Nucleus accumbens (tissue), 56 donors: ENCODE results near the gene FUCA2.
"Not testable (repeated sequence)": the region's sequence is repeated elsewhere in the genome, so short reads cannot be mapped to it uniquely, and the experiment has no call there.

Experiments used
- DNase-seq, 56 donors: peaks; one replicate each; lab custom pipeline; 2025; lab: John Stamatoyannopoulos, UW

The FUCA2 gene

DNA sequence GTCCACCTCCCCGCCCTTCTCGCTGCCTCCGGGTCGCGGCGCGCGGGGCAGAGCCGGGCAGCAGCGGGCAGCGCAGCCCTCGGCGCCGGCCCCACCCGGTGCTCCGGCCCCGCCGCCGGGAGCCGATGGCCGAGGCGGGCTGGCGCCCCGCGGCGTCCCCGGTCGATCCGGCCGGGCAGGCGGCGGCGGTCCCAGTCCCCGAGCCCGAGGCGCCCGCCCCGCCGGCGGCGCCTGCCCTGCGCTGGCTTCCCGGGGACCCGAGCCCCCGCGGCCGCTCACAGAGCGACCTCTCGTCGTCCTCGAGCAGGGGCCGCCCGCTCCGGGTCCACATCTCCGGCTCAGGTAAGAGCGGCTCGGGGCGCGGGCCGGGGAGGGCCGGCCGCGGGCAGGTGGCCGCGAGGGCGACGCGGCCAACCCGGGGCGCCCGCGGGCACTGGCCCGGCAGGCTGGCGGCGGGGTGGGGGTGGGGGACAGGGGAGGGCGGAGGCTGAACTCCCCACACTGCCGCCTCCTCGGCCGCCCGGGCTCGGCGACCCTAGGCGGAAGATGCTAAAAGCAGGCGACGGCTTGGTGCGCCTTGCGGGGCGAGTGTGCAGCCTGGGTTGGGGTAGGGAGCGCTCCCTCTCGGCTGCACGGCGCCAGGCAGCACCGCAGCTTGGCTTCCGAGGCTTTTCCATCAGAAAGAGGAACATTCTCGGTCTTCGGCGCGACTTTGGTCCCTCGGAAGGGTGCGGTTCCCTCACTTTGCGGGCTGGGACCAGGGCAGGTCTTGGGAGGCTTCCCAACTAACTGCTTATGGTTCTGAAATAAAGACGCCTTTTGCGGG lies 25.6 kb upstream of the FUCA2 start:
- peak in 30 of 56 donors; percentile 6 to 57 (median 21) for DNase-seq

DNA sequence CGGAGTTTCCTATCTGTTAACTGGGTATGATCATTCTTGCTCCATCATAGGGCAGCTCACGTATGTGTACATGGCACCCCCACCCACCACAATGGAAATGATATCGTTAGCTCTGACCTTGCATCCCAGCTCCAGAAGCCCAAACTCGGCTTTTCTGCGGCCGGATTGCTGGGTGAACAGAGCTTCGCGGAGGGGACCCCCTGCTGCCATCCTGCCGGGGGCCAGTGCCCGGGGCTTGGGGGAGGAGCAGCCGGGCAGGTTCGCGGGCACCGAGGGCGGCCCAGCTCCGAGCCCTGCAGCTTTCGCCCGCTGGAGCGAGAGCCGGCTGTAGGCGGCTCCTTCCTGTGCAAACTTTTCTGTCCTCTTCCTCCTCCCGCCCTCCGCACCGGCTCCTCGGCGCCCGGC lies 24.9 kb upstream of the FUCA2 start:
- DNase-seq = peak in 4 of 56 donors; percentile 2 to 15 (median 6)

DNA sequence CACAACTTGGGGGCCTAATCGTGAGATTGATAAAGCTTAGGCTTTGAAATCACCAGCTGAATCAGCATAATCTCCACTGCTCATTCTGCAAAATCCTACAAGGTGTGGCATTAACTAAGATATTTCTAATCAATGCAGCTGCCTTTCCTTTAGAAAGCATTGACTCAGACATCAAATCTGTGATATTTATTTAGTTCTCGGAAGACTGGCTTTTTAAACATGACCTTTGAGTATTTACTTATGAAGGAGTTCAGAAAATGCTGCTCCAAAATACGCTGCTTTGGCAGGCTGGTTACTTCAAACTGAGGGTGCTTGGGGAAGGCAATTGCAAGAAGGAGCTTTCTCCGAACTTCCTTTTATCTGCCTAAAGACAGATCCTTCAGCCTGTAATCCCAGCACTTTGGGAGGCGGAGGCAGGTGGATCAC lies 23.7 kb upstream of the FUCA2 start:
- DNase-seq = no peak

DNA sequence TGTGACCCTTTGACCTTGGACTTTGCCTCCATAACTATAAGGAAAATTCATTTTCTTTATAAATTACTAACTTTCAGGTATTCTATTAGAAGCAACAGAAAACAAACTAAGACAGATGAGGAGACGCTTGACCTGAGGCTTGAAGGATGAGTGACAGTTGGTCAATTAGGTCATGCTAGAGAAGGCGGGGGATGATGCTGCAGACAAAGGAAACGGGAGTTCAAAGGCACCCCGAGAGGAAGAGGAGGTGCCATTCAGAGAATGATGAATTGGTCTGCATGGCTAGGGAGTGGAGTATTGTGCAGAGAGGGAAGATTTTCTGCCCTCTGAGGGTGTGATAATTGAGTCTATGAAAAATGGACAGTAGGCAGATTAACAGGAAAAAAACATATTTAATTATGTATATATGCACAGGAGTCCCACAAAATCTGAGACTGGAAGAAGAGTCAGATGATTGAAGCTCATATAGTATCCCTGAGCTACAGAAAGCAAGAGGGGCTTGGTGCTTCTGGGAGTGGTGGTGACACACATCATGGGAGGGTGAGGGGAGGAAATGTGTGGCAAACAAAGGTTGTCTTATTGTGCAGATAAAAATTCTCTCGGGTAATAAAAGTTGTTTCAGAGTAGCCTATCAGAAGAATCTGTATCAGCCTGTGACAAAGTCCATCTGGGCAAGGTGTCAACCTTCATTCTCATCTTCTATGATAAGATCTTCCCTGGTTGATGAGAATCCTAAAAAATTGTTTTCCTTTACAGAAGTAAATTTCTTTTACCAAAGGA lies 20.4 kb upstream of the FUCA2 start:
- no peak for DNase-seq

DNA sequence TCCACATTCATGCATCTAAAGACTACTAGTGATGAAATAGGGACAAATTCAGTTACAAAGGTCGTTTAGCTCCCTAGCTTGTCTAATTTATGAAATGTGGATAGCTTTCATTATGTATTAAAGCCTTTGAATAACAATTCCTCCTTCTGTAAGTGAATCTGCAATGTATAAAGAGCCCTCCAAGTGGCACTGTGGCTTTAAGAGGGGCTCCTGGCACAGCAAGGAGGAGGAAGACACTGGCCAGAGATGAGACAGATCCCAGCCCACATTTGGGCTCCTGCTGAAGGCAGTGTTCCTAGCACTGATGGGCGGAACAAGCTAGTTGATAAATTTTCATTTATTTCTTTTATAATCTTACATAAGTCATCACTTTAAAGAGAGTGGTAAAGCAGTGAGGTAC lies 17.6 kb upstream of the FUCA2 start:
- DNase-seq = no peak

DNA sequence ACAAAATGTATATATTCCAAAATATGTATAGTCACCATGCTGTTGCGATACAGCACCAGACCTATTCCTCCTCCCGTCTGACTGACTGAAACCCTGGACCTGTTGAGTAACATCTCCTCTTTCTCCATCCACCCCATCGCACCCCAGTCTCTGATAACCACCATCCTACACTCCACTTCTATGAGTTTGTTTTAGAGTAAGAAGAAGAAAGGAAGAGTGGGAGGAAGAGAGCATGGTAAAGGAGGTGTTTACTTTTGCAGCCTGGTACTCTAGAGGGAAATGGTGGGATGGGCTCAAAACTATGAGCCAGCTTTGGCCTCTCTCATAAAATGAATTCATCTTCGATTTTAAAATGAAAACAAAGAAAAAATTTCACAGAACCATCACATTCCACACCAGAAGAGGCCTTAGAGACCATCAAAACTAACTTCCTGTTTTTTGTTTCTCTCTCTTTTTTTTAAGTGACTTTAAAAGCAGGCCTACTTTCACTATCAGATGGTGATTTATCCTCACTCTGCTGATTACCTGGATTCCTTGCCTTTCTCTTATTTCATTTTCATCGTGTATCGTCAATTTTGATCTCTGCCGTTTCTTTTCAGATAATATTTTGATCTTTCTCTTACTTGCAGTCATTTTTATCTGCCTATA lies 16.8 kb upstream of the FUCA2 start:
- DNase-seq = no peak

DNA sequence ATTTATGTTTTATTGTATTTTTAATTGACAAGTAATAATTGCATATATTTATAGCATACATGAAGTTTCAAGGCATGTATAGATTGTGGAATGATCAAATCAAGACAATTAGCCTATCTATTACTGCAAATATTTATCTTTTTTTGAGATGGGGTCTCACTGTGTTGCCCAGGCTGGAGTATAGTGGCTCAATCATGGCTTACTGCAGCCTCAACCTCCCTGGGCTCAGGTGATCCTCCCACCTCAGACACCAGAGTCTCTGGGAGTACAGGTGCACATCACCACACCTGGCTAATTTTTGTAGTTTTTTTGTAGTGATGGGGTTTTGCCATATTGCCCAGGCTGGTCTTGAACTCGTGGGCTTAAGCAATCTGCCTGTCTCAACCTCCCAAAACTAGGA lies 16.2 kb upstream of the FUCA2 start:
- DNase-seq = no peak

DNA sequence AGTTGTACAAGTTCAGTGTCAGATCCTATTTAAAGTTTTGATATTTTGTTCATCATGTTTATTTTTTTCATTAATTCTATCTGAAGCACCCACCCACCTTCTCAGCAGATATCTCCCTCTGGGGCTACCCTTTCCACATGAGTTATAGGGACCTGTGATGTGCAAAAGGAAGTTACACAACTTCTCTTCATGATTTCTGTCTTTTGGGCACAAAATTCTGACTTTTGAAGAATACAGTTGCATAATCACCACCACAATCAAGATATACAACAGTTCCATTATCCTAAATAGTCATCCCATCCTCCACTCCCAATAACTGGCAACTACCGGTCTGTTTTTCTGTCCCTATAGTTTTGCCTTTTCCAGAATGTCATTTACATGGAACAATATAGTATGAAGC lies 13.8 kb upstream of the FUCA2 start:
- DNase-seq = no peak

DNA sequence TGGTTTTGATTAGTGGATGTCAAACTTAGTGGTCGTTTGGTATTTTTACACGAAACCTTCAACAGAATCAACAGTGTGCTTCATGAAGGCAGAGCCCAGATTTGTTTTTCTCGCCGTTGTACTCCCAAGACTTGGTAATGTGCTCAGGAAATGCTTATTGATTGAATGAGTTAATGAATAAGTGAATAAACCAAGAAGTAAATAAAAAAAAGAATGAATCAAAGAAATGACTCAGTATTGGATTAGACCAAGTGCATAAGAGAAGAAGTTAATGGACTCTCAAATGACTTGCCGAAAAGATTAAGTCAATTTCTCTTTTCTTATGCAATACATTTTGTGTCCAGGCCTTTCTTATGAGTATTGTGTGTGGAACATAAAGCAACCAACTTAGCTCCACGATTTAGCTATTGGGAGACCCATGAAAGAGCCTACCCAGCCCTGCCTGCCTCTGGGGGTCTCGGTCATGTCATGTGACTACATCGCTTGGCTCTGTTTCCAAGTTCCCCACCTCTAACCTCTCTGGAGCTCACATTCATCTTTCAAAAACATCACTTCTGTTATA lies 10.6 kb upstream of the FUCA2 start:
- DNase-seq = no peak

DNA sequence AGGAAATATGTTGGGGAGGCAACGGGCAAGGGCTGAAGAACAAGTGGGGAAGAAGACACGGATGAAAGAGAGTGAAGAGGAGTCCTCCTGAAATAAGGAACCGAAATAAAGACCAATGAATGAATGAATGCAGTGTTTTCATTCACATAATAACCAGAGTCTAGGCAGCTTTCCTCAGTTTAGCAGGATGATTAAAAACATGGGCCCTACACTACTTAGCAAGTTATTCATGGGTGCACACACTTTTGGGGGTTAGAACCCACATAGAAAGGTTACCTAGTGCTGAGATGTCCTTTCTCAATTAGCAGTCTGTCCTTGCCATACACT lies 5.9 kb upstream of the FUCA2 start:
- no peak for DNase-seq

DNA sequence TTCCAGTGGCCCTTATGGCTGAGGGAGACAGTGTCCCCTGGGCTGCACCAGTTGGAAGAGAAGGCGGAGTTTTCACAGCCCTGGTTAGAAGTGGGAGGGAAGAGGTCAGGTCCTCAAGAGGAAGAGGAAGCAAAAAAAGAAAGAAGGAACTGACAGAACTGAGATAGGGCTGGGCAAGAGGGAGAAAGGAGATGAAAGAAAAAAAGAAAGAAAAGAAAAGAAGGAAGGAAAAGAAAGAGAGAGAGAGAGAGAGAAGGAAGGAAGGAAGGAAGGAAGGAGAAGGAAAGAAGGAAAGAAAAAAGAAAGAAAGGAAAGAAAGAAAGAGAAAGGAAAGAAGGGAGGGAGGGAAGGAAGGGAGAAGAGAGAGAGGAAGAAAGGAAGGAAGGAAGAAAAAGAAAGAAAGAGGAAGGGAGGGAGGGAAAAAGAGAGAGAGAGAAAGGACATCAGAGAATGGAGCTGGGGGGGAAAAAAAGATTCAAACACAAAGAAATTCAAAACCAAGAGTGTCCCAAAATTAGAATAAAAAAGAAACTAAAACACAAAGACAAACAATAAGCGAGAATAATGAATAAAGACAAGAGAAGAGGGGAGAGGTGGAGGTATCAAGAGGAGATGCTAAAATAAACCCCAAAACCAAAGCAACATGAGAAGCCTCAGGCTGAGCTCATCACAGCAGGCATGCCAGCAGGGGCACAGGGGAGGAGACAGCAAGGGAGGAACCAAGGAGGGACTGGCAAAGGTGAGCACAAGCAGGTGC lies 5.3 kb upstream of the FUCA2 start:
- no peak for DNase-seq

DNA sequence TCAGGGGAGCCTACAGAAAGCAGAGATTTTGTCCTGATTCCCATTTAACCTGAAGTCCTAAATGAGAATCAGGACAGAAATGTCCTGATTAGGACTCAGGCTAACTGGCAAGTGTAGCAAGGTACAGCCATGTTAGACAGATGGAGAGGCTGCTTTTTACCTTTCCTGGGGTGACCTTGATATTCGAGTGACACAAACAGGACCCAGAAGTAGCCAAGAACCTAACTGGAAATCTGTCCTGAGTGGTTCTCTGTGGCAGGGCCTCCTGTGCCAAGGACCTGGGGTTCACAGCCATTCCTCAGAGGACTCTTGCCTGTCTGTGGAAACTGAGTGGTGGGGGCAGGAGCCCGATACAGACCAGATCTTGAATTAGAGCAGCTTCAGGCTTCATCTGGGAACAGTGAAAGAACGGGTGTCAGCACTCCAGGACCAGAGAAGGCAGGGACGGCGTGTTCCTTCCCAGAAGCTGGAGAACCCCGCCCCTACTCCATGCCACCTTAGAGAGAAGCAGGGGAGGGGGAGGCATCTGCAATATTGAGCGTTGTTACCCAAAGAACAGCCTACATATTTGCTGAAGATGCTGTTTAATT lies 4.3 kb upstream of the FUCA2 start:
- no peak for DNase-seq

DNA sequence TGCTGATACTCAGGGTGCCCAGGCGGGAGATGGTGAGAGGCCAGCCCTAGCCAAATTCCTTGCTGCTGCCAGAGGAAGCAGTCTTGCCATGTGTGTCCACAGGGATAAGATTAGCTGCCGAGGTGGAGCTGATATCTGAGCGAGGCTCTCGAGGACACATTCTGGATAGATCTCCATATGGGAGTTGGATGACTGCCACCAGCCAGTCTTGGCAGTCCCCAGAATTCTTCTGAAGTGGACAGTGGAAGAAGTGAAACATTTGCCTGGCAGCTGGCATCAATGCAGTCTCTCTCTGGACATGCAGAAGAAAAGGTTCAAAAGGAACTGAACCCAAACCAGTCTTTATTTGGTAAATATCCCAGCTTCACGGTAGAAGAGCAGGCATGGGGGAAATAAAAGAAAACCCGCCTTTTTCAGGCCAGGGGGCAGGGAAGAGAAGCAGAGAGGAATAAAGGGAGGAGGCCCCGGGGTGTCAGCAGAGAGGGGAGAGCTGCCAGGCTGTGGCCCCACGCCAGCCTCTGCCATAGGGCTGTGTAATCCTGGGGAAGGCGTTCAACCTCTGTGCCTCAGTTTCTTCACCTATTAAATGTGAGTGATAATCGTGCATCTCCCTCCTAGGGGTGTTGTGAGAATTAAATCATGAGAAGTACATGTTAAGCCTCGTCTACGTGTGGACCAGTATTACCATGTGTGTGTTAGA lies 3.7 kb upstream of the FUCA2 start:
- DNase-seq = peak in 15 of 56 donors; percentile 4 to 54 (median 21)

DNA sequence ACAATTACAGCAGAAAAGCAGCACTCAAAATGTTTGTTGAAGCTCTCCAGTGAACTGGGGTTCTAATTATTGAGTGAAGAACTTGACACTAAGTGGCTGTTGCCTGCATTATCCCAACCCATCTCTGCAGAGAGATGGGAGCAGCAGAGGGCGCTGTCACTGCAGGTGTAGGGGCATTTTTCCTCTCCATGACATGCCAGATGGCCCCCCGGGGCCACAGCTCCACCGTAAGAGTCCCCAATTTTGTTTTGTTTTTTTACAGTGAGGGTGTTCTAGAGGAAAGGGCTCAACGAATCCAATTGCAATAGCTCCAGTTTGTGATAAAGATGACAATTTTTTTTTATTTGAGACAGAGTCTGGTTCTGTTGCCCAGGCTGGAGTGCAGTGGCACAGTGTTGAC lies 1.9 kb upstream of the FUCA2 start:
- peak in 2 of 56 donors; percentile 13 to 40 for DNase-seq

DNA sequence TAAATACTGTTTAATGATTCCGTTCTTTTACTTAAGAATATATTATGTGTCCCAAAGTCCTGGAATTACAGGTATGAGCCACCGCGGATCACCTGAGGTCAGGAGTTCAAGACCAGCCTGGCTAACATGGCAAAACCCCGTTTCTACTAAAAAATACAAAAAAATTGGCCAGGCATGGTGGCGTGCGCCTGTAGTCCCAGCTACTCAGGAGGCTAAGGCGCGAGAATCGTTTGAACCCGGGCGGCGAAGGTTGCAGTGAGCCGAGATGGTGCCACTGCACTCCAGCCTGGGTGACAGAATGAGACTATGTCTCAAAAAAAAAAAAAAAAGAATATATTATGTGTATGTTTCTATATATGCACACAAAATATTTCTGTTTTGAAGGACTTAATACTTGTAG lies 1.2 kb downstream of the FUCA2 start:
- not testable (repeated sequence) for DNase-seq

DNA sequence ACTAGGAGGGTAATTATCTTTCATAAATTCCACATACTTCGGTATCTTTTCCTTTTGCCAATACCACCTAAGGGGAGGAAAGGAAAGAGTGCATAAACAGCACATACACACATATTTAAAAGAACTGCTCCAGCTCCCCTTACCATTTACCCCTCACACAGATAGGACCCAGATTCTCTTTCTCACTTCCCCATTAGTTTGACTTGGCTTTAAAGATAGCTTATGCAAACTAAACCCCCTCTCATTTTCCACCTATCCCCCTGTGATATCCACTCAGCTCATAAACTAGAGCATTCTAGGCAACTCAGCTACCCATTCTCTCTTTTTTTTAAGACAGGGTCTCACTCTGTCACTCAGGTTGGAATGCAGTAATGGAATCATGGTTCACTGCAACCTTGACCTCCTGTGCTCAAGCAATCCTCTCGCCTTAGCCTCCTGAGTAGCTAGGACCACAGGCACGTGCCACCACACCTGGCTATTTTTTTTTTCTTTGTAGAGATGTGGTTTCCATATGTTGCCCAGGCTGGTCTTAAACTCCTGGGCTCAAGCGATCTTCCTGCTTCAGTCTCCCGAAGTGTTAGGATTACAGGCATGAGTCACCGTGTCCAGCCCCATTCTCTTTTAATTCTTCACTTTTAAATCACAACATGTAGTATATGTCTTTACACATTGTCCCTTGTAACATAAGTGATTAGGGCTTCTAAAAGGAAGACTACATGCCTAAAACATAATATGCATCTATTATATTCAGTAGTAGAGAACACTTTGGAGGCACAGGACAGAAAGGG lies 4.0 kb downstream of the FUCA2 start:
- no peak for DNase-seq

DNA sequence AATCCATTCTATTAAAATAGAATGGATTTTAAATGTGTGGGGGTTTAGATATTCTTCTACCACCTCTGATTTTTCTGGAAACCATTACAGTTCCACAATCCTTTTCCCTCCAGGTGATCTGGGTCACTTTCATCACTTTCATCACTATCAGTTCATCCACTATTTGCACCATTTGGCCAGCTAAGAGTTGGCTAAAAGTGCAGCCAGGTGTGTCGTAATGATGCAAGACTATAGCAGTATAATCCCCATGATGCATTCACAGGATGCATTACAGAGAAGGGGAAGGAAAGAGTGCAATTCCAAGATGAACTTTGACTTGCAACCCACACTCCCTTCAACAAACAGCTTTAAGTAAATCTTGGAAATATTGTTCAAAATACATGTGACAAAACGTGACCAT lies 4.9 kb downstream of the FUCA2 start:
- no peak for DNase-seq

DNA sequence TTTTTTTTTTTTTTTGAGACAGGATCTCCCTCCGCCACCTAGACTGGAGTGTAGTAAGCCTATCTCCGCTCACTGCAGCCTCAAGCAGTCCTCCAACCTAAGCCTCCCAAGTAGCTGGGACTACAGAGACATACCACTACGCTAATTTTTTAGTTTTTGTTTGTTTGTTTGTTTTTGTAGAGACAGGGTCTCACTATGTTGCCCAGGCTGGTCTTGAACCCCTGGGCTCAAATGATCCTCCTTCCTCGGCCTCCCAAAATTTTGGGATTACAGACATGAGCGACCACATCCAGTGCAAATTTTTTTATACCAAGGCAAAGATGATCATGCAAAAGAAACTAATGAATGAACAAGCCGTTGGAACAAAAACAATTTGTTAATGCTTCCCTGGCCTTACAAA lies 5.3 kb downstream of the FUCA2 start:
- DNase-seq = no peak

DNA sequence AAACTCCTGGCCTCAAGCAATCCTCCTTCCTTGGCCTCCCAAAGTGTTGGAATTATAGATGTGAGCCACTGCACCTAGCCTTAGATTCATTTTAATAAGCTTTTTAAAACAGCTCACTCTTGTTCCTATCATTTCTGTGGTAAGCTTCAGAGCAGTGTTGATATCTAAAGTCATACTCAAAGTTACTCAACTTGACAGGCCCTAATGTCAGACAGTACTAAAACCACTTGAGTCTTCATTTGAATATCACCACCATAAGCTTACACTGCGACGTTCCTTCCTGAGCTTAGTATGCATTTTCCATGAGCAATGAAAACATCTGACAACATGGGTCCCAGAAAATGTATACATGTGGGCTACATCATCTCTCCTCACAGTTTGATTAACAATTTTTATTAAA lies 6.0 kb downstream of the FUCA2 start:
- no peak for DNase-seq
